GM21423 (cell line): ENCODE results near the gene ROR1.
A peak's percentile ranks its signal among the peaks of the same experiment; 100 is the strongest.

Source experiments
- ATAC-seq: cut with Tn5 transposase; IDR thresholded peaks from one replicate; pipeline ENCODE4 v1.9.1; 2021; ENCODE audit warnings: mild to moderate bottlenecking, moderate library complexity; ENCODE audit not compliant: unreplicated experiment

Gene ROR1

DNA sequence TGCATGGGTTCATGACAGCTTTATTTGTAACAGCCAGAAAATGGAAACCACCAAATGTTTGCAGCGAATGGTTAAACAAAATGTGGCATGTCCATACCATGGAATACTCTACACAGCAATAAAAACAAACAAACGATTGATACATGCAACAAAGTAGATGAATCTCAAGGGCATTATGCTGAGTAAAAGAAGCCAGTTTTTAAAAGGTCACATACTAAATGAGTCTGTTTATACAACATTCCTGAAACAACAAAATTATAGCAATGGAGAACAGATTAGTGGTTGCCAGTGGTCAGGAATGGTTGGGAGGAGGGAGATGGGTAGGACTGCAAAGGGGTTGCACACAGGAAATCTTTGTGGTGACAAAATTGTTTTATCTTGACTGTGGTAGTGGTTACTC lies 227.2 kb downstream of the ROR1 start:
- ATAC-seq = no peak

- ATAC-seq = no peak
These were observed 230.7 kb downstream of the ROR1 start for GRCh38 chr1:64004451-64005025.

GRCh38 chr1:64005801-64006200 lies 232.0 kb downstream of the ROR1 start:
- no peak for ATAC-seq

- no peak for ATAC-seq
These were observed 232.6 kb downstream of the ROR1 start for GRCh38 chr1:64006276-64007051.

DNA sequence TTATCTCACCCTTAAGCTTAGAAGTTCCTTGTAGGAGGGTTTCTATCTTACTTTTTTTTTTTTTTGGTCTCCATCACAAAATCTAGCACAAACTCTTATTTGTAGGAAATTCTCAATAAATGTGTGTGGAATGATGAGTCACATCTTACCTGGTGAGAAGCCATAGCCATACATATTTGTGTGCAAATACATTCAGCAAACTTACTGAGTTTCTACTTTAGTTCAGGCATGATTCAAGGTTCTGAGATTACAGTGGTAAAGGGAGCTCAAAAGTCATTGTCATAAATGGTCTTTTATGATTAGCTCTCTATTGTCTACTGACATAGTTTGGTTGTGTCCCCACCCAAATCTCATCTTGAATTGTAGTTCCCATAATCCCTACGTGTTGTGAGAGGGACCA lies 236.5 kb downstream of the ROR1 start:
- no peak for ATAC-seq

DNA sequence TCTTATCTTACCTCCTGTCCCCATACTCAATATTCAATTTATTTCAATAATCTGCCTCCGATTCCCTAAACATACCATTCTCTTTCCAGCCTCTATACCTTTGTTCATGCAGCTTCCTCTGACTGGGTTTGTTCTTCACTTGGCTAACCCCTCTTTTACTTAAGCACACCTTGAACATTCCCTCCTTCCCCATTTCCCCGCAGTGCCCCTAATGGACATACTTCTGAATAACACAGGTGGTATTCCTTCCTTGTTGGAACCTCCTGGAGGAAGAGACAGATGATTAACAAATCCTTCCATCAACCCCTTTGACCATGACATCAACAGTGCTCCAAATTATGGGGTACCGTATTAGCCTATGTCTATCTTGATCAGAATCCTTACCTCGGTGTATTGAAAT lies 239.6 kb downstream of the ROR1 start:
- ATAC-seq = no peak

- ATAC-seq = peak; percentile 56
These were observed 246.0 kb downstream of the ROR1 start for GRCh38 chr1:64019818-64020217.

- no peak for ATAC-seq
These were observed 247.2 kb downstream of the ROR1 start for GRCh38 chr1:64021066-64021465.

DNA sequence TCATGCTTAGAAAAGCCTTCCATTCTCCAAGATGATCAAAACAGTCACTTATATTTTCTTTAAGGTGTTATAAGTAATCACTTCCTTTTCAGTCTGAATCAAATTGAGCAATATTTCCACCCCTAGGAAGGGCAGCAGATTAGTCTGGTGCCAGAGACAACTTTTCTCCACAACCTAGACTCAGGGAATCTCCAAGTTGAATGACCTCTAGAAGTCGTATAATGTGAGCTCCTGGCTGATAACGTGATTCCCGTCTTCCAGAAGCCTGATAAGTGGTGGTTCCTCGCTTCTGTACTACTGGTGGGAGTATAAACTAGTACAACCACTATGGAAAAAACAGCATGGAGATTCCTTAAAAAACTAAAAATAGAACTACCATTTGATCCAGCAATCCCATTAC lies 251.2 kb downstream of the ROR1 start:
- ATAC-seq = no peak

DNA sequence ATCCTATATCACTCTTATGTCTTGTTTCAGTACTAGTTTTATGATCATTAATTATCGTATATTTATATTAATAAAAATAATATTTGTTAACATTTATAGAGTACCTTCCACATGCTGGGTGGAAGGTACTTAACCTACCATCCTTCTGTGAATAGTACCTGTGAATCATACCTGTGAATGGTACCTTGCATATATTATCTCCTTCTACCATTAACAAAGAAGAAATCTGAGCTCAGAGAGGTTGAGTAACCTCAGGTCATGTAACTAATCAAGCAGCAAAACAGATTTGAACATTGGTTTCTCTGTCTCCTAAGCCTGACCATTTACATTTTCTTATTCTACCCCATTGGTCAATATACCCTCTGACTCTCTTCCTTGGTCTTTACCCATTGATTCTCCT lies 255.2 kb downstream of the ROR1 start:
- no peak for ATAC-seq

GRCh38 chr1:64030411-64030810 lies 256.6 kb downstream of the ROR1 start:
- no peak for ATAC-seq

- no peak for ATAC-seq
These were observed 257.4 kb downstream of the ROR1 start for GRCh38 chr1:64031236-64031635.

DNA sequence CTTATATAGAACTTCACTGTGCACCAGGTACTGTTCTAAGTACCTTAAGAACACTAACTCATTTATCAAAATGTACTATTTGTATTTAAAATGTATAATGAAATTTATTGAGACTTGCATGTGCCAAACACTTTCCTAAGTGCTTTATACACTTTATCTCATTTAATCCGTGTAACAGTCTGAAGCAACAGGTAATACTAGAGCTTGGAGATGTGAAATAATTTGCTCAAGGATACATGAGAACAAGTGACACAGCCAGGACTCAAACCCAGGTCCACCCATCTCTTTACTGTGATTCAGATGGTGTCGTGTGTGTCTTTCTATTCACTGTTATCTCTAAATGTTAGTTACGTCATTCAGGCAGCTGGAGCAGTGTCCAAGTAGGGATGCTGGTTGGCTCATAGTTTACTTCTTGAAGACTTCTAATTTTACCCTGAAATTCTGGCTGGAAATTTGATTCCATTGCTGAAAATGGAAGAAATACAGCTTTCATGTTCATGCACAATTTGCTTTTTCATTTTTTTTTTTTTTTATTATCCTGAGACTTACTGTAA lies 259.9 kb downstream of the ROR1 start:
- no peak for ATAC-seq

DNA sequence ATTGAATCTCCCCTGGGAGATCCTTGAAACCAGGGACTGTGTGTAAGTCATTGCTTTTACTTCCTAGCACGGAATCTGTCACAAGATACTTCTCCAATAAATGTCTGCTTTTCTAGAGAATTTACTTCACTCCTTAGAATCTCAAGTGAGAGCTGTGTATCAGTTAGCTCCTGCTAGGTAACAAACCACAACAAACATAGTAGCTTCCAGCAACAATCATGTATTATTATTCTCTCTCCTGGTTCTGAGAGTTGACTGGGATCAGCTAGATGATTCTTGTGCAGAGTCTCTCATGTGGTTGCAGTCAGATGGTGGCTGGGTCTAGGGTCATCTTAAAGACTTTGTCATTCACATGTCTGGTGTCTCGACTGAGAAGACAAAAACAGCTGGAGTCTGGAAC lies 262.7 kb downstream of the ROR1 start:
- no peak for ATAC-seq

- ATAC-seq = no peak
These were observed 264.3 kb downstream of the ROR1 start for GRCh38 chr1:64038119-64038518.

- no peak for ATAC-seq
These were observed 265.1 kb downstream of the ROR1 start for GRCh38 chr1:64038965-64039364.

- ATAC-seq = no peak
These were observed 265.6 kb downstream of the ROR1 start for GRCh38 chr1:64039390-64039926.

DNA sequence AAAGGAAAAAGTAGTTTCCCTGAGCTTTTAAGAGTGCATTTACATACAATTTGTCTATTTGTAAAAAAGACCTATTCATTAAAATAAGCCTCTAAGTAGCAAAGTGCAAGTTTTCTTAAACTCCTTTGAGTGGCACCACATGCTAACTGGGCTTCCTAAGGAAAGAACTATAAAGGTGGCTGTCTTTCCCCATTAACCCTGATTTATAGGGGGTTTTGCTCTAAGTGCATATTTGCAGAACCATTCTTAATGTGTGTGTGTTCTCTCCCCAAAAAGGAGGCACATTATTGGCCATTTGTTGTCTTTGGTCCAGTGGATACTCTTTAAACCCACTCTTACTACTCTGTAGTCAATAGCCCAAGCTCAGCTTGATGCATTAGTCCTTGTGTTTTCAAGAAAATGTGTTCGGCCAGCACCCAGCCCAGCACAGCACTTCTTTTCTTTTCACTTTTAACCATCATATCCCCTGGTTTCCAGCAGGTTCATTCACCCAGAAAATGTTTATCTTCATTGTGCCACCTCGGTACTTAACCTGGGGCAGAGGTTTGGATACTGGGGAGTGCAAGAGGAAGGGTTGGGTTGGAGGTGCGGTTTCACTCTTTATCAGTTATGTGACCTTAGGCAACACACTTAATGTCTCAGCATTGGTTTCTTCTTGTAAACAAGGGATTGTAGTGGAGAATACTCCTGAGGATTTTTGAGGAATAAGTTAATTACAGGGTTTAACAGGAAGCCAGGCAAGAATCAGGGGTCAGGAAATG lies 267.7 kb downstream of the ROR1 start:
- no peak for ATAC-seq

DNA sequence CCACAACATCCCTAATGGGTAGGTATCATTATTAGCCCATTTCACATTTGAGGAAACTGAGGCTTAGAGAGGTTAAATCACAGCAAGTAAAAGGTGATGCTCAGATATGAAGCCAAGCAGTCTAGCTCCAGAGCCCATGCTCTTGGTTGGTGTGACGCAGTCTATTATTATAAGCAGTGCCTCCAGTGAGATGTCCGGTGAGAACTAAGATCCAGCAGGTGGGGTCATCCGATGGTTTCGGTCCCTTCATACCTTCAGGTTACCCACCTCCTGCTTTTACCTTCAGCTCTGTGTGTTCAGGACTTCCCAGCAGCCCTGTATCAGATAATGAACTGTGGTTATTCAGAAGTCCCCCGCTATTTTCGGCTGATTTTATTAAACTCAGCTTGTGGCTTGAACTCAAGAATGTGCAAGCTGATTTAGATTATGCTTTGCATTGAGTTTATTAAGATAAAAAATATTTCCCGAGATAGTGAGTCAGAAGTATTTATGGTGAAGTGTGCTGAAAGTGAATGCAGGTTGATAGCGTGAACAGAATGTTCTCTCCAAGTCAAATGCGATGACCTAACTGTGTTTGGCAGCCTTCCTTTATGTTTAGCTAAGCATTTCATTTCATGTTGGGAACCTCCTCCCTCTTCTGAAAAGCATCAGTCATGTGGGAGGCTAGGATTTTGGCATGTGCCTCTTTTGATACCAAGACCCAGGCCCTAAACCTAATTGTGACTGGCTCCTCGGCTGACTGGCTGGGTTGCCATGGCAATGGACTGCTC lies 268.7 kb downstream of the ROR1 start:
- no peak for ATAC-seq

DNA sequence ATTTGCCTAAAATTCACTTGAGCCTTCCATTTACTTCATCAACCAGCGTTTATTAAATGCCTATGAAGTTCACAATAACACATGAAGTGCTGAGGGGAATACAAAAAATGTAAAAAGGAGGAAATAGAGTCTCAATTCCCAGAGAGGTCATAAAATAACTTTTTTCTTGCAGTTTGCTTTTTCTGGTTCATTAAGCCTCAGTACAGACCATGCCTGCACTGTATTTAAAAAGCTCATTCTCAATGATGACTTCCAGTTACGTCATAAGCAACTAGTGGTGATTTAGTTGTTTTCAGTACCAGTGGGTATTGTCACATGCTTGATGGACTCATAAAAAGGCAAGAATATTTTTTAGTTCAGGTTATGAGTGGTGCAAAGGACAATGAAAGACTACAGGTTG lies 269.5 kb downstream of the ROR1 start:
- no peak for ATAC-seq

GRCh38 chr1:64043976-64044375 lies 270.2 kb downstream of the ROR1 start:
- no peak for ATAC-seq
